ENCODE measurements around the gene SDC1.

SDC1 gene

DNA sequence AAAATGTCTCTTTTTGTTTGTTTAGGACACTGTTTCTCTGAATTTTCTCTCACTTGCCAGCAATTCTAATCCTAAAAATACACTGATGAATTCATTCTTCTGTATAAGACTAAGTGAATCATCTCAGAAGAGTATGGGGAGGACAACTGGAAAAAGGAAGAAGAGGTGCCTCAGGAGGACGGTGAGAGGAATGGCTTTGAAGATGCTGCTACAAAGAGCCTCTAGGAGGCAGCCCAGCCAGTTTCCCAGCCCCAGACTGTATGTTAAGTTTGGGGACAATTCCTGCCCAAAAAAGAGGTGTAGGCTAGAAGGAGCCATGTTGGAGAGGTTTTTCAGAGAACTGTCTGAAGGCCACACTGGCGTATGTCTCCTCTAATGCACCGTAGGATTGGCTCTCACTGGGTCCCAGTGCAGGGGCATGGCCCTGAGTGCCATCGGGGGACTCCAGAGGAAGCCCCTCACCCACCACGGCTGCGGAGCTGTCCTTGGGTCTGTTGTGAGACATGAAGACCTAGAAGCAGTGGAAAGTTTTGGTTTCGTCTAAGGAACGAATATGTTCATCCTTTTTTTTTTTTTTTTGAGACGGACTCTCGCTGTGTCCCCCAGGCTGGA is 3.1 kb upstream of the SDC1 start:
- no peak for DNase-seq (ENCODE audit: low read depth)
- H3K4me3 ChIP-seq (ENCODE audit: low read length): no peak overlapping the region
- TF ChIP-seq, protein P1, sequence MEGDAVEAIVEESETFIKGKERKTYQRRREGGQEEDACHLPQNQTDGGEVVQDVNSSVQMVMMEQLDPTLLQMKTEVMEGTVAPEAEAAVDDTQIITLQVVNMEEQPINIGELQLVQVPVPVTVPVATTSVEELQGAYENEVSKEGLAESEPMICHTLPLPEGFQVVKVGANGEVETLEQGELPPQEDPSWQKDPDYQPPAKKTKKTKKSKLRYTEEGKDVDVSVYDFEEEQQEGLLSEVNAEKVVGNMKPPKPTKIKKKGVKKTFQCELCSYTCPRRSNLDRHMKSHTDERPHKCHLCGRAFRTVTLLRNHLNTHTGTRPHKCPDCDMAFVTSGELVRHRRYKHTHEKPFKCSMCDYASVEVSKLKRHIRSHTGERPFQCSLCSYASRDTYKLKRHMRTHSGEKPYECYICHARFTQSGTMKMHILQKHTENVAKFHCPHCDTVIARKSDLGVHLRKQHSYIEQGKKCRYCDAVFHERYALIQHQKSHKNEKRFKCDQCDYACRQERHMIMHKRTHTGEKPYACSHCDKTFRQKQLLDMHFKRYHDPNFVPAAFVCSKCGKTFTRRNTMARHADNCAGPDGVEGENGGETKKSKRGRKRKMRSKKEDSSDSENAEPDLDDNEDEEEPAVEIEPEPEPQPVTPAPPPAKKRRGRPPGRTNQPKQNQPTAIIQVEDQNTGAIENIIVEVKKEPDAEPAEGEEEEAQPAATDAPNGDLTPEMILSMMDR (conservative IDR thresholded peaks at IDR 0.05; ENCODE audit: low read depth, low read length): no peak

DNA sequence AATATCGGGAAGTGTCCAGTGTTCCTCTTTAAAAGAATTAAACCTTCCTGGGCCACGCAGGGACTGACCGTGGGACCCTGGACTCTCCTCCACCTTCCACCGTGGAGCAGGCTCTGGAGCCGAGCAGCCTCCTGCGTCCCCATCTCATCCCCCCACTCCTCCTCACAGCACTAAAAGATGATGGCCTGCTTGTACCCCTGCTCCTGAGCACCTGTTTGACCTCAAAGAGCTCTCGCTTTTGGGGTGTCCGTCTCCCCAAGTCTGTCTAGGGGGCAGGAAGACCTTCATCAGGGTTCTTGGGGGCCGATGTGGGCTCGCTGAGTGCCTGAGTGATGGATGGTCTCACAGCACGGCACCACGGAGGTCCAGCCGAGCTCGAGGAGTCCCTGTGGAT is 1.2 kb upstream of the SDC1 start:
- TF ChIP-seq, protein P1 (conservative IDR thresholded peaks at IDR 0.05; ENCODE audit: low read depth, low read length): no peak
- no peak overlapping the region for H3K4me3 ChIP-seq (ENCODE audit: low read length)
- DNase-seq (ENCODE audit: low read depth): no peak

DNA sequence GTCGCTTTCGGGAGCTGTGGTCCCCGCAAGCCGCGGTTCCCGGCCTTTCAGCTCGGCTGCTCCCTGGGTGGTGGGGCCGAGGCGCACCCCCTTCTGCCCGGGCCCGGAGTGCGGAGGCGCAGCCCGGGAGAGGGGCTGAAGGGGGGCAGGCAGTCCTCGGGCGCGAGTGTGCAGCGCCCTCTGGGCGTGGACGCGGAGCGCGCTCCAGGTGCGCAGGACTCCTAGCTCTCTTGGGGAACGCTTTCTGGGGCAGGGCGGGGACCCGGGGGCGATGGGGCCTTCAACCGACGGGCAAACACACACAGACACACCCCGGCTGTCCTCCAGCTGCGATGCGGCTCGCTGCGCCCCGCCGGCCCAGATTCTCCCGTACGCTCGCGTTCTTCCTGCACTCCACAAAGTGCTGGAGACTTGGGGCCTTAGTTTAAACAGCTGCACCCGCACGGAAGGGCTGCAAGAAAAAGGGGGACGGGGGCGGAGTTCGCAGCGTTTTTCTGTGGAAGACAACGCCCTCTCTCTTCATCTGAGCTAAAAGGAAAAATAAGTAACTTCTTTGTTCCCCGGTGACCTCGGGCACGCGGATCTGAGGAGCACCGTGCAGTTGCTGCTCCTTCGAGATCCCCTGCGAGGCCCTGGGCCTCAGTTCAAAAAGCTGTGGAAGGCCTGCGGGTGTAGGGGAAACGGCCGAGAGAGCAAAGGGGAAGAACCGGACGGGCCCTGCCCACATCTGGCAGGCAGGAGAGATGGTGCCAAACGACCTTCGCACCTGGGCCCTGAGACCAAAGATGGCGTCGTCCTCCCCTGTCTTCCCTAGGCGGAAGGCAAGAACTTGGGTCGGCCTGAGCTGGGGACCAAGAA is 593 bp upstream of the SDC1 start:
- TF ChIP-seq, protein P1 (conservative IDR thresholded peaks at IDR 0.05; ENCODE audit: low read depth, low read length): peak; percentile 66
- H3K4me3 ChIP-seq (ENCODE audit: low read length): peak overlapping the region; percentile 52
- DNase-seq (ENCODE audit: low read depth): no peak

DNA sequence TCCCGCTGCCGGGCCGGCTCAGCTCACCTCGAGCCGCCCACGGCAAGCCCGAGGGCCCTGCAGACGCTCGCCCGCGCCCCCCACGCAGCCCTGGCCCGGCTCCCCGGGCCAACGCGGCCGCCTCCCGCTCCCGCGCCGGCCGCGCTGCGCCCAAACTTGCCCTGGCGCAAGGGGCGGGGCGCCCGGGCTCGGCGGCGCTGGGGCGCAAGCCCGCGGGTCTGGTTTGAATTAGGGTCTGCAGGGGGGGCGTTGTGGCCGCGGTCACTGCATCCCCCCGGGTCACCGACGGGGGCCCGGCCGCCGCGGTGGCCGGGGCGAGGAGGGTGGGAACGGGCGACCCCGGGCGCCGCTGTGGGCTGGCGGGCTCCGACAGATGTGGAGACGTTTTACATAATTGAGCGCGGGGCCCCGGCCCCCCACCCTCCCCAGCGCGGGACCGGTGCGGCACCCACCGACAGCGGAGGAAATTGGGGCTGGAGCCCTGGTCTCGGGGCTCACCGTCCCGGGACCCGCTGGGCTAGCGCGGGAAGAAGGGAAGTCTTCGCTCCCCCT is 690 bp downstream of the SDC1 start:
- H3K4me3 ChIP-seq (ENCODE audit: low read length): peak overlapping the region; percentile 58
- TF ChIP-seq, protein P1 (conservative IDR thresholded peaks at IDR 0.05; ENCODE audit: low read depth, low read length): no peak
- DNase-seq (ENCODE audit: low read depth): no peak

DNA sequence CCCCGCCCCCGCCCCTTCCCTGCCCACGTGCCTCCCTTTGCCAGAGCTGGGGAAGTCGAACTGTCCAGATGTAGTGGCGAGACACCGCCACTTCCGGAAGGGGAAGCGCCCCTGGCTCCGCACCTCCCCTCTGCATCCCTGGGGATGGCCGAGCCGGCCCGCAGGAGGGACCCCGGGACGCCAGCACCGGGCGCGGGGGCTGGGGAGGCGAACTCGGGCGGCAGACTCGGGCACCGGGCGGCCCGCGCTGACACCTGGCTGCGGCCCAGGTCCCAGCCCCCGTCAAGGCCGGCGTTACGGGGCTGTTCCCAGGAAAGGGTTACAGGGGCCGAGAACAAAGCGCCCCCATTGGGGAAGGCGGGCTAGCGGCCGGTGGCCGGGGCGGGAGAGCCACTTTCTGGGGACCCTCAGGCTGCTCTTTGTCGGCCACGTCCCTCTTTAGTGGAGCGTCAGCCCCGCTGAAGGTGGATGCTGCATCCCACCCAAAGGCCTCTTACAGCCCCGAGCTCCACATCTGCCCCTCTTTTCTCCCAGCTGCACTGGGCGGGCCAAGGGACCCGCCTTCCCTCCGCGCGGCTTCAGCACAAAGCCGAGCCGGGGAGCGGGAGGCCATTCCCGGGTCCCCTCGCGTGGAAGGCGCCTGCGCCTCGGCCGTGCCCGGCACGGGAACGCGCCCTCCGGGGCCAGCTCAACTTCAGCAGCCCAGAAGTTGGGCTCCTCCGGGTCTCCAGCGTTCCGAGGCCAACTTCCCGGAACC is 1.3 kb downstream of the SDC1 start:
- peak overlapping the region; percentile 58 for H3K4me3 ChIP-seq (ENCODE audit: low read length)
- no peak for DNase-seq (ENCODE audit: low read depth)
- TF ChIP-seq, protein P1 (conservative IDR thresholded peaks at IDR 0.05; ENCODE audit: low read depth, low read length): peak; percentile 2

DNA sequence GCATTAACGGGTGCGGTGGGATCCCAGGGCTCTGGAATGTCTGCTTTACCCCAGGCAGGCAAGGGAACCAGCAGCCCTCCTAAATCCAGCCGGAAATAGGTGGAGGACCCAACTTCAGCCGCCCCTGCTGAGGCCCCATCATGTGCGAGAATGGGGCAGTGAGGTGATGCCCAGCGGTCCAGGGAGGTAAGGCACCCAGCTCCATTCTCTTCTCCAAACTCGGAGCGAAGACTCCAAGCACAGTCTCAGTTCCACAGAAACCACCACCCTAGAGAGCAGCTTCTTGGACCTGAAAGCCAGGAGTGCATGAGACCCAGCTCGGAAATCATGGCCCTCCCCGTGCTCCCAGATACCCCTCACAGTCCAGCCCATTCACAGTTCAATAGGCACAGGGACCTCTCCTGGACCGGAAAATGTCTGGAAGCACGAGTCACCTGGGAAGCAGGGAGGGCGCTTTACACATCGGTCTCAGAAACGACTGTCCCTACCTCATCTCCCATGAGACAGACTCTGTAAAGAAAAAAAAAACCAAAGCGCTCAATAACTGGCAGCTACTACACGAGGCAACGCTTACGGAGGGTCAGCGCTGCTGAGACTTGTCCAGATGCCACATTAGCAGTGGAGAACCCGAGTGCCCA is 2.0 kb downstream of the SDC1 start:
- peak overlapping the region; percentile 58 for H3K4me3 ChIP-seq (ENCODE audit: low read length)
- no peak for DNase-seq (ENCODE audit: low read depth)
- TF ChIP-seq, protein P1 (conservative IDR thresholded peaks at IDR 0.05; ENCODE audit: low read depth, low read length): no peak

All from retinal pigment epithelial cell (primary cell).